GM21786 (cell line): ENCODE results near the gene LRRC42.

Experiments used
- ATAC-seq: cut with Tn5 transposase; IDR thresholded peaks from one replicate; pipeline ENCODE4 v1.9.1; 2021; ENCODE audit not compliant: unreplicated experiment

The LRRC42 gene

DNA sequence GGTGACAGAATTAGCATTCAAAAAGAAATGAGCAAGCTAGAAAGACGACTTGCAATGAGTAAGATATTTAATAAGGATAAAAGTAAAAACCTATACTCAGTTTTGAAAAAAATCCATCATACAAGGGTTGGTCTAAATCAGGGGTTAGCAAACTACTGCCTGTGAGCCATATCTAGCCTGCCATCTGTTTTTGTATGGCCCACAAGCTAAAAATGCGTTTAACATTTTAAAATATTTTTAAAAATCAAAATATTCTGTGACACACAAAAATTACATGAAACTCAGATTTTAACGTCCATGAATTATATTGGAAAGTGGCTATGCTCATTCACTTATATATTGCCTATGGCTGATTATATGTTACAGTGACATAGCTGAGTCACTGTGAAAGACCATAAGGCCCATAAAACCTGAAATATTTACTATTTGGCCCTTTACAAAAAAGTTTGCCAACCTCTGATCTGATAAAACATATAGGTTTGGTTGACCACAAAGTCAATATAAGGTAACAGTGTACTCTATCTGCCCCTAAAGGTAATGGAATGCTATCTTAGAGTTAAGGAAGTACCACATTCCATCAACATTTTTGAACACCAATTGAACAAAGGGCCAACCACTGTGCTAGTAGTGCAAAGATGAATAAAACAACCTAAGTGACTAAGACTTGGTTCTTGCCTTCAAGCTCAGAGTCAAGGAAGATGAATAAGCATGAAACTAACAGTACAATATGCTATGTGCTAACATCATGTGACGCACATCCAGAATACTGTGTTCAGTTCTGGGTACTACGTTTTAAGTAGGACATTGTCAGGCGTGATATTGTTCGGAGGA is 3.8 kb upstream of the LRRC42 start:
- ATAC-seq, result no peak

DNA sequence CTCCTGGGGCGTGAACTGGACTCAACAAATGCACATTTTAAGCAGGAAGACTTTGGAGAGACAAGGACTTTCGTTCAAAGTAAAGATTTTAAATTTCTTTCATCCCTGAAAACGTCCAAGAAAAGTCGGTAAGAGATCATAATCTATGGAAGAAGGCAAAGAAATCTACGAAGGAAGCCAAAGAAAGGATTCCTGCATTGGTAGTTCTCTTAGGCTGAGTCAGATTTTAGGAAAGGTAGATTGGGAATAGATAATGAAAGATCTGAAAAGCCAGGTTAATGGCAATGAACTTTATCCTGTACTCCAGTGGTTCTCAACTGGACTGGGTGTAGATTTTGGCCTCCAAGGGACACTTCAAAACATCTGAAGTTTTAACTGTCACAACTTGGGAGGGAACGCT is 3.1 kb upstream of the LRRC42 start:
- no peak for ATAC-seq

DNA sequence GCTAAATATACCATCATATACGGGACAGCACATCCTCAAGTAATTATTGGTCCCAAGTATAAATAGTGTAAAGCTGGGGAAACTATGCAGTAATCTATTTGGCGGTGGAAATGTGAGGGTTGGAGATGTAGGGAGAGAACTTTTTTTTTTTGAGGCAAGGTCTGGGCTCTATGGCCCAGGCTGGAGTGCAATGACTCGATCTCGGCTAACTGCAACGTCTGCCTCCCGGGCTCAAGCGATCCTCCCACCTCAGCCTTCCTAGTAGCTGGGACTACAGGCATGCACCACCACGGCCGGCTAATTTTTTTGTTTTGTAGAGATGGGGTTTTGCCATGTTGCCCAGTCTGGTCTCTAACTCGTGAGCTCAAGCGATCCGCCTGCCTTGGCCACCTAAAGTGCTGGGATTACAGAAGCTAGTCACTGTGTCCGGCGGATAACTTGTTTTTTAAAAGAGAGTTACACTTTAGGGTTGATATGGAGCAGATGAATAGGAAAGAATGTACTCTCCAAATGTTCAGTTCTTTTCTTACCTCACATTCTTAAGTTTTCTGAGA is 2.6 kb upstream of the LRRC42 start:
- no peak for ATAC-seq

DNA sequence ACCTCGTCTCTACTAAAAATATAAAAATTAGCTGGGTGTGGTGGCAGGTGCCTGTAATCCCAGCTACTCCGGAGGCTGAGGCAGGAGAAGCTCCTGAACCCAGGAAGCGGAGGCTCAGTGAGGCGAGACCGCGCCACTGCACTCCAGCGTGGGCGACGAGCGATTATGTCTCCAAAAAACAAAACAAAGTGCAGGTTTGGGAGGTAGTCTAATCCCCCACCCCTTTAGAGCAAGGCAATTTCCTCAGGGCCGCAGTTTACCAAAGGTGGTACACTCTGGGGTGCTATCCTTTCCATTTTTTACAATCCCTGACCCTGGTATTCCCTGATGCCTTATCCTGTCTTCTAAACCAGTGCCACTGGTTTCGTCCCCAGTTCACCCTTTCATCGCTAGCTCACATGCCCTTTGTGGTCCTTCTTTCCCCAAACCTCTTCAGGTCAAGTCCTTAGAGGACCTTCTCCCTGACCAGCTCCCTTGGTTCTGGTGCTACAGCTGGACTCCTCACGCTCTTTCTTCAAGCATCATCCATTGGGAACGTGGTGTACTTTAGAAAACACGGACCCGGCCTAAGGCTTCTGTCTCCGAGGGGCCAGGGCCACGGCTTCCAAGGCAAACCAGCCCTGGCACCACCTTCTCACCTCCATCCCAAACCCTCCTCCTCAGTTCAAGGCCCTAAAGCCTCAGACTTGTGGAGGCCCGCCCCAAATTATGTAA is 1.5 kb upstream of the LRRC42 start:
- ATAC-seq, result no peak

DNA sequence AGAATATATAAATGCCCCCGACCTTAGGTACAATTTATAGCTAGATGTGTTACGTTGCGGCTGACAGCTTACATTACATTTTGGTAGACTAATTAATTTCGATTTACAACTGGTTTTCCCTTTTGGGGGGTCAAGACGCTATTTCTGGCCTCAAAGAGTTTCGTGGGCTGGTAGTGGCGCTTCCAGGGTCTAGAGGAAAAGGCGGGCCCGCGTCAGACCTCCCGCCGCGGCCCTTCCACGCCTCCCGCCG is 1.0 kb upstream of the LRRC42 start:
- no peak for ATAC-seq

DNA sequence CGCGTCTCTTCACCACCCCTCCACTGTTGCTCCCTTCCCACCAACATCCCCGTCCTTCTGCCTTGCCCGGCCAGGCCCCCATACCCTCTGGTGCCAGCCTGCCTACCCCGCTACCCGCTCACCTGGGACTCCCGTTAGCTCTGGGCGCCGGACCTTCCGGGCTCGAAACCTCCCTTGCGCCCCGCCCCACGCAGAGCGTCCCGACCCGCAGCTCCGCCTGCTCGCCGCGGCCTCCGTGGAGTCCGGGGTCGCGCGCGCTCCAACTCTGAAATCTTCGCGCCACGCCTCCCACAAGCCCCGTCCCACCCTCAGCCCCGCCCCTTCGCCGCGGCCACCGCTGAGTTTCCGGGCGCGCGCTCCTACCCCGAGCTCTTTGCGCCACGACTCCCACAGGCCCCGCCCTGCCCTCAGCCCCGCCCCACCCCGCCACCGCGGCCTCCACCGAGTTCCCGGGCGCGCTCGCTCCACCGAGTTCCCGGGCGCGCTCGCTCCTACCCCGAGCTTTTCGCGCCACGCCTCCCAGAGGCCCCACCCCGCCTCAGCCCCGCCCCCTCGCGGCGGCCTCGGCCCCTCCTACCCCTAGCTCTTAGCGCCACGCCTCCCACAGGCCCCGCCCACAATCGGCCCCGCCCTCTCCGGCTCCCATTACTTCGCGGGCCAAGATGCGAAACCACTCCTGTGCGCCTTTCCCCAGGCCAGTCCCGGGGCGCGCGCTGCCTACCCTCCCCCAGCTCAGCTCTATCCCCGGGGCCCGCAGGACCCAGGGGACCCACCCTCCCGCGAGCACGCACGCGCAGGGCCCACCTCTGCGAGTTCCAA is 508 bp upstream of the LRRC42 start, which contains the start of gene IFT25:
Gene IFT25, minus strand, starts transcription at position 267 of the 819 bp plus-strand sequence. CDS start 5,617 bp downstream, outside the sequence.
- peak; percentile 64 for ATAC-seq

DNA sequence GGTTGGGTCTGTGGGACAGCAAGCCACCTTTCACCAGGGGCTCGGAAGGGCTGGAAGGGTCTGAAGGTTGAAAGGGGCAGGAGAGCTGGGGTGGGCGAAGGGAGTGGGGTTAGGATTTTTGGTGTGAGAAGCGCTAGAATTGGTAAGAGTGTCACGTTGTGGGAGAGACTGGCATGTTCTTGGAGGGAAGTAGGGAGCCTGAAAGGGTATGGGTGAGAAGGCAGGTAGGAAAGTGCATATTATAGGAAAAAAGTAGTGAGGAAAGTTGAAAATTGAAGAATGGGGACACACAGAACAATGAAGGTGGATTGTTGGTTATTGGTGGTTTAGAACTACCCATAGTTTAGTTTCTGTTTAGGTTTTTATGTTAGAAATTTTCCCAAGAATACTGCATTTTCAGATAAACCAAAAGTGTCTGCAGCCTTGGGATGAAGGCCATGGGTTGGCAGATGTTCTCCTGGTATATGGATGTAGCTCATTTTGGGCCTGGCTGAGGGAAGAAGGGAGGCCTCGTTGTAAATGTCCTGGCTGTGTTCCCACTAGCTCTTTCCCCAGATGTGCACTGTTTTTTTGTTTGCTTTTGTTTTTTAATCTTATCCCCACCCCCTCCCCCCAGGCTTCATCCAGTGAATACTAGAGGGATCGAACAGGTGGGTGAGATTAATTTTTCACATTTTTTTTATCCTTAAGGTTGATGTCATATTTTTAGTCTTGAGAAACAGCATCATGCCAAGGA is 1.2 kb downstream of the LRRC42 start:
- no peak for ATAC-seq

DNA sequence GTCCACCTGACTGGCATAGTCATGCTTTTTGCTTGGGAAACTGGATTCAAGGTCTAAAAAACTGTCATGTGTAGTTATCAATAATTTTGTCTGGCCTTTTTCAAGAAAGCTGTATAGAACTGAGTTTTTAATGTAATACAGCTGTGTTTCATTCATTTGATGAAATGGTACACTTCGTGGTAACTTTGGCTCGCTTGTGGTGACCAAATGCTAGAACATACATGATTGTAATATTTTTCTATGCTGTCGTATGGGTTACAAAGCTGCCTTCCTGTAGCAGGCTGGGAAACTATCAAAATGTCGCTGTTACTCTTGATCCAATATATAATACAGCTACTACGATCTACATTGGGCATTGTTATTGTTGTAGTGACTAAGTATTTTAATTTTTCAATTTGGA is 2.1 kb downstream of the LRRC42 start:
- ATAC-seq, result no peak

DNA sequence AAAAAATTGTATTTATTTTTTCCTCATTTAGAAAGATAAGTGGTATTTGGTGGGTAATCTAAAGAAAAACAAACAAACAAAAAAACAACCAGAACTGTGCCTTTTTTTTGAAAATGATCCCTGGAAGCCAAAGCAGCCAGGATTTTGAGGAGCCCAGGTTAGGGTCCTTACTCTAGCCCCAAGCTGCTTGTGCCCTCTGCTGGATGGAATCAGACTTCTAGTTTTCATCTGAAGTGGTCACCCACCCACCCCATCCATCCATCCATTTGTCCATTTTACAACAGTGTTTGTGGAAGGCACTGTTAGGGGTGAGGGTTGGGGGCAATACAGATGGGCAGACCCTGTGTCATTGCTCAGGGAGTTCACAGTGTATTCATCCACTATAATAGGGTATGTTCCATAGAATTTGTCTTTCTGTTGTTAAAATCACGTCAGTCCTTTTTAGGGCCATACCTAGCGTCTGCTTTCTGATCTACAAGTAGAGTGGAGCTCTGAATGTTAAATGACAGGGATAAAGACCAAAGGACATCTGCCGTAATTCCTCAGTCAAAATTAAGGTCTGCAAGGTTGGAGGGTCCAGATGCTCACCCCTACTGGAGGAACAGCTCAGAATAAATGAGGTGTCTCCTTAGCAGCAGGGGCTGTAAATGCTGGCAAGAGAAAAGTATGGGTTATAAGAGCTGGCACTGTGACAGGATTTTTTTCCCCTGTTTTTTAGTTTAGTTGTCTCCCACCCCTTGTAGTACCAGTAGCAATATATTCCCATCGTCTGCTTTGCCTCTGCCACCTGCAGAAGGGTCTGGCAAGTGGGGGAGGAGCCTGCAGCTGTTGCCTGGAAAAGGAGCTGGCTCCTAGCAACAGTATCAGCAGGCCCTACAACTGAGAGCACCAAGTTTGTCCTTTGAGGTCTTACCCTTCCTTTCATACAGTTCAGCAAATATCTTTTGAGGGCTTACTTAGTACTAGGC is 3.2 kb downstream of the LRRC42 start:
- ATAC-seq, result no peak

DNA sequence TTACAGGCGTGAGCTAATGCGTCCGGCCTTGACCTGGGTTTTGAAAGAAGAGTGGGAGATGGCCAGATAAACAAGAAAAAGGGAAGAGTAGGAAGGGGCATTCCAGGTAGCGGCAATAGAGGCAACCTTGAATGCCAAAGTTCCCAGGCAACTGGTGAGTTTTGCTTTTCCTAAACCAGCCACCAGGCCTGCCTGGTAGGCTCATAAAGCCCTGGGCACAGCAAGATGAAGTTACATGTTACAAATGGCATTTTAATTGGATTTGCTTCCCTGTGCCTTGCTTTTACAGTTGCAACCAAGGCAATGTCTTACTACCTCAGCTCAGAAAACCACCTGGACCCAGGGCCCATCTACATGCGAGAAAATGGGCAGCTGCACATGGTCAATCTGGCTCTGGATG is 5.5 kb downstream of the LRRC42 start:
- ATAC-seq, result no peak

DNA sequence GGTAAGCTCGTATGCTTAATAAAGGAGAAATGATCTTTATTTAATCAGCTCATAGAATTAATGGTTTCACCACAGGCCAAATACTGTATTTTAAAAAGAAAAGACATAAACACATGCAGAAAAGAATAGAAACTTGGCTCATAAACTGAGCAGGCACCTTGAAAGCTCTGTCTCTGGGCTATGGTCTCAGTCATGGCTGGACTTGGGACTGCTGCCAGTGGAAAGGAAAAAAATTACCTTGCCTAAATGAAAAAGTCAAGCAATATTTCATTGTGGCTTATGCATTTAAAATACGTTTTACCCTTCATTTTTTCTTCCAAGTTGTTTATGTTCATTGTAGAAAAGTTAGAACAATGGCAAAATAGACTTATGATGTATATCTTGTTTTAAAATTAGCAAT is 8.0 kb downstream of the LRRC42 start:
- ATAC-seq, result no peak

DNA sequence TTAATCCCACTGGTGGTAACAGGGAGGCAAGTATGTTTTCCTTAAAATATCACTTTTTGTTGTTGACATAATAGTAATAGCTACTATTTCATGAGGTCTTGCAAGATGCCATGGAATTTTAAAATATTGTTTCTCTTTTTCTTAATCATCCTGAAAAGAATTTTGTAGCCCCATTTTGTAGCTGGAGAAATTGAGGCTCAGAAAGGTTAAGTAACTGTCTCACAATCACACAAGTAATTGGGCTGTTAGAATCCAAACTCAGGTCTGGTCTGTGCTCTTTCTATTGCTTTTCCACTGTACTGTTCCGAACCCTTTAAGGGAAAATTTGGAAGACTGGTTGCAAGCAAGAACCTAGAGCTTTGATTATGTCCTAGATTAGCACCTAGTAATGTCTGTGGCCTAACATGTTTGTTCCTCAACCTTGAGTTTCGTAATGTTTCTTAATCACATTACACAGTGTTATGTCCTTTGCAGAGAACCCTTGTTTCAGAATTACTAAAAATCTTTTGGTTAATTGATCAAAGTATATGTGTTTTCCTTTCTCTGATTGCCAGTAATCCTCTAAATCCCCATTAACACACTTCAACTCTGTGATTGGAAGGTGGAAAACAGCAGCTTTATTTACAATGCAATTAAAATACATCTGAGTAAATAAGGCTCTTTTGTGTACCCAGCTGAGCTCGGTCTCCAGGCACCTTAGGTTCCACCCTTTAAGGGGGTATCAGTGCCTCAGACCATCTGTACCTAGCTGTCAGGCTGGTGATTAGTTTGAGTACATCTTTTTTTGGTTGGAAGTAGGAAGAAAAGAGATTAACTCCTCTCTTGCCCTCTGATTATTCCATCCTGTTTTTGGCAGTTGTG is 10.4 kb downstream of the LRRC42 start:
- ATAC-seq, result no peak

DNA sequence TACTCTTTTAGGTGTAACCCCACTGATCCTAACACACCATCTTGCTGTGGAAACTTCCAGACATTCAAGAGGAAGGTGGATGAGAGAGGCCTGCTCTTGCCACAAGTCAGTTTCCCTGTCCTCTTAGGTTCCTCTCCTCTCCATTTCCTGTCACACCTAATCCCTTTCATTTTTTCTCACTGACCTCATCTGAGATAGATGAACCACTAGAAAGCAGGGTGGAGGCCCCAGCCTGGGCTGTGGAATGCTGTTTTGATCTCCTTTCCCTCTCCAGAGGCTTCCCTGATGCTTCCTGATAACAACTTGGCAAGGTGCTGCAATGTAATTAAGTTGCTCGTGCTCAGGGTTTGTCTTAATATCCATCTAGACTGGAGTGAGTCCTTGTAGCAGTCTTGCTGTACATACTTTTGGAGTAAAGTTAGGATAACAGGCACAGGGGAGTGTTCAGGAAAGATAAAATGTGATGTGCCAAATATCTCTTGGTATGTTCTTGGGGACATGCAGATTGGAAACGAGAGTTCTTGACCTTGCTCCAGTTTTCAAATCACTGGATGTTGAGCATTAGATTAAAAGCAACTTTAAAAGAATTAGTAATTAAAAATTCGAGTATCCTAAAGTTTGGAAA is 11.2 kb downstream of the LRRC42 start:
- no peak for ATAC-seq

DNA sequence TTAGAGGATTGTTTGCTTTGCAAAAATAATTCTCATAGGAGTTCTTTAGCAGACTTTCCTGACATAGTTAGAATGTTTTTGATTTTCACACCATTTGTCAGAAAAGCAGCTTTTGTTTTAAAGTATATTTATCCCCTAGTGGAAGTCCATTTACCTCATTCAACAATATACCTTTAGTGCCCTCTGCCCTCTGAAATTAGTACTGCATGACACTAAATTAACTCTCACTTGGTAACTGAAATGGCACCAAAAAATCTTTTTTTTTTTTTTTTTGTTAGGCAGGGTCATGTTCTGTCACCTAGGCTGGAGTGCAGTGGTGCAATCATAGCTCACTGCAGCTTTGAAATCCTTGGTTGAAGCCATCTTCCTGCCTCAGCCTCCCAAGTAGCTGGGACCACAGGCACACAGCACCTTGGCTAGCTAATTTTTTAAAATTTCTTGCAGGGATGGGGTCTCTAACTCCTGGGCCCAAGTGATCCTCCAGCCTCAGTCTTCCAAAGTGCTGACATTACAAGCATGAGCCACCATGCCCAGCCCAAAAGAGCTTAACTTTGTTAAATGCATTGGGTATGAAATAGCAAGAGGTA is 13.6 kb downstream of the LRRC42 start:
- ATAC-seq, result no peak

DNA sequence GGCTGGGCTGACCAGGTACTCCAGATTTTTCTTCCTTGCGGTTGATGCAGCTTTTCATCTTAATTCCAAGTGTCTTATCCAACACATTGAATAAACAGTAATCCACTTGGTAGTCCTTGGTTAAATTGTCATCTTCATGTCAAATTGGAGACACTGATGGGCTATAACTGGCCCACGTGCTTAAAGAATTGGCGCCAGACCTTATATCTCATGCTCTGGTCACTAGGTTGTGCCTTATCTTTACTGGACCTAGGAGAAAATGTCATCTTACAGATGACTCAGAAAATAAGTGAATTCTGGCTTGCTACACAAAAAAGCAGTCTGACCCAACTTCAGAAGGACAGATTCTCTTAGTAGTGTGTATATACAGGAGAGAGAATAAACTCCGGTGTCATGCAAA is 16.2 kb downstream of the LRRC42 start:
- no peak for ATAC-seq

DNA sequence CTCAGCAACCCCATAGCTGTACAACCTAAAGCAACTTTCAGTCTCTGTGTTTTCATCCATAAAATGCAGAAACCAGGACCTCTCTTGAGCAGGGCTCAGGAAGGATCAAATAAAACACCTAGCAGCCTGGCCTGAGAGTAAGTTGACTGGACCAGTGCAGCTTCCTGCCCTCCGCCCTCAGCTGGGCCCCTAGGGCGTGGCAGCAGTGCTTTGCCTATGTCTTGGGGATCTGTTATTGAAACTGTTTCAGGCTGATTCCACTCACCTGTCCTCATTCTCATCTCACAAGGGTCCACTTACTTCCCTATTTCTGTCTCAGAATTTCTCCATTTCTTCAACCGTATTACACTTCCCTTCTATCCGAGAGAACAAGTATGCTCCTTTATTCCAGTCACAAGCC is 17.3 kb downstream of the LRRC42 start:
- ATAC-seq, result no peak

DNA sequence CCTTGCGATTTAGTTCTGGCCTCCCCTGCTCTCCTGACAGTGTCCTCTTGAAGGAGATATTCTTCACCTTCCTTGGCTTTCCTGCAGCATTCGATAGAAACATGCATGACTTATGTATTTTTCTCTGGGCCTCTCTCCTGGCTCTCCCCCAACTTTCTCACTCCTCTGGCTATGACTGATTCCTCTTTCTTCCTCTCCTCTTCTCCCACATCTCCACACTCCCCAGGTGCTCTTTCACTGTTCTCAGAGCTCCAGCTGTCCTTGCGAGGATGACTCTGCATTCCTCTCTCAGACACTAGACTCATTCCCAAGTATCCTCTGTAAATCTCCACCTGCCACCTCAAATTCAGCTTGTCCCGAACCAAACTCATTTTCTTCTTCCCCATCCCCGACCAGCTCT is 18.0 kb downstream of the LRRC42 start:
- no peak for ATAC-seq

DNA sequence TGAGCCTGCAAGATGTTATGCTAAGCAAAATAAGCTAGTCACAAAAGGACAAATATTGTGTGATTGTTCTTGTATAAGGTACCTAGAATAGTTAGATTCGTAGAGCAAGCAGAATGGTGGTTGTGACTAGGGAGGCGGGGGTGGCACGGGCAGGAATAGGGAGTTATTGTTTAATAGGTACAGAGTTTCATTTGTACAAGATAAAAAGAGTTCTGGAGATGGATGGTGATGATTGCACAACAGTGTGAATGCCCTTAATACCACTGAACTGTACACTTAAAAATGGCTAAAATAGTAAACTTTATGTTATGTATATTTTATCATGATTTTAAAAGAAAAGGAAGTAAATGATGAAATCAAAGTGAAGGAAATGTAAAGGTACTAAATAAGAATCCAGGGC is 20.6 kb downstream of the LRRC42 start:
- no peak for ATAC-seq
